Measurements from ENCODE around the gene PIK3R5. TPM values are rescaled to one million over a fixed set of nuclear protein-coding genes. Genes with fewer than 3 reads are reported as not detected.

Gene PIK3R5
- total and polyA plus RNA-seq, 12 donors, result 0.66 to 10.1 (median 2.2) TPM

DNA sequence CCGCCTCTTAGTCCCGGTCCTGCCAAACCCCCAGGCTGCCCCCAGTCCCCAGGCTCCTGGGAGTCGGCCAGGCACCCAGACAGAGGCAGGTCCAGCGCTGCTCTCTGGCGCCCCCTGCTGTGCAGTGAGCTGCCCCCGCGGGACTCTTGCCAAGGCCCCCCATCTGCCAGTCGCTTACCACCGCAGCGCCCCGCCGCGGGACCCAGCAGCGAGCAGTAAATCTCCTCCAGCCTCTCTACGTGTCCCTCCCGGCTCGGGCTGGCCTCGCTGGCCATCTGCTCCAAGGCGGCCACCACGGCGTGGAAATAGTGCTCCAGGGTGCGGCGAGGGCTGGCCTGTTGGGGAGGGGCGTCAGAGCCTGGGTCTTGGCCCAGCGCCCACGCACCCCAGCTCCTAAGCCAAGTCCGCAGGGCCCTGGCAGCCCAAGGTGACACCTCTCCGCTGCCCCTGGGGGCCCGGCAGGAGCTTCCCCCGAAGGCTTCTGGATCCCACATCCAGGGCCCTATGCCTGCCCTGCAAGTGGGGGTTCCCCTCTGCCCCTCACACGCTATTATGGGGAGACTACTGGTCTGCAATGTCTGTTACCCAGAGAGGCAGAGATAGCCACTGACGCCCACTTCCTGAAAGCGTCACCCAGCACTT lies 132.7 kb downstream of the PIK3R5 start:
- peak in 1 of 2 donors; percentile 31 for DNase-seq
- H3K4me1 ChIP-seq, result peaks cover 0 to 5% (median 0%) of the 10 kb centered on the region in 9 donors
- no peak overlapping the region for H3K4me3 ChIP-seq
- 42 to 48% methylated on average over 33 of the region's 33 CpGs for WGBS, 2 donors
- peaks cover 0 to 15% (median 7%) of the 10 kb centered on the region in 7 donors for H3K27me3 ChIP-seq
- peaks cover 0 to 24% (median 0%) of the 10 kb centered on the region in 9 donors for H3K36me3 ChIP-seq
- intact Hi-C loops (cut with DNase I), result no loop called here
- no peaks in the 10 kb centered on the region for H3K9me3 ChIP-seq
- H3K27ac ChIP-seq, result no peak overlapping the region
- peak in 2 of 8 donors; percentile 15 to 35 for ATAC-seq
- TF ChIP-seq CTCF (IDR thresholded peaks at IDR 0.05), result peak in 8 of 9 donors; percentile 13 to 63 (median 48)

GRCh38 chr17:8831234-8831849 lies 134.2 kb downstream of the PIK3R5 start:
- no peaks in the 10 kb centered on the region for H3K4me1 ChIP-seq
- no peaks in the 10 kb centered on the region for H3K9me3 ChIP-seq
- DNase-seq (no peak), ATAC-seq (peak in 1 of 8 donors; percentile 8)
- WGBS, 2 donors, result 93 to 94% methylated on average over 7 of the region's 7 CpGs
- TF ChIP-seq CTCF (IDR thresholded peaks at IDR 0.05), result no peak
- no peak overlapping the region for H3K27ac ChIP-seq
- peaks cover 0 to 16% (median 7%) of the 10 kb centered on the region in 7 donors for H3K27me3 ChIP-seq
- H3K36me3 ChIP-seq, result peaks cover 0 to 24% (median 0%) of the 10 kb centered on the region in 9 donors
- no peak overlapping the region for H3K4me3 ChIP-seq
- intact Hi-C loops (cut with DNase I), result no loop called here

- DNase-seq (no peak), ATAC-seq (no peak)
- H3K27me3 ChIP-seq, result peaks cover 0 to 16% (median 7%) of the 10 kb centered on the region in 7 donors
- no peaks in the 10 kb centered on the region for H3K4me1 ChIP-seq
- H3K9me3 ChIP-seq, result peaks cover 0 to under 1% (median 0%) of the 10 kb centered on the region in 11 donors
- no peak overlapping the region for H3K27ac ChIP-seq
- WGBS, 2 donors, result 85 to 86% methylated on average over 10 of the region's 10 CpGs
- intact Hi-C loops (cut with DNase I), result no loop called here
- no peak overlapping the region for H3K4me3 ChIP-seq
- peaks cover 0 to 18% (median 0%) of the 10 kb centered on the region in 9 donors for H3K36me3 ChIP-seq
- TF ChIP-seq CTCF (IDR thresholded peaks at IDR 0.05), result no peak
Observed at GRCh38 chr17:8830141-8830540, 135.4 kb downstream of the PIK3R5 start.

- ATAC-seq, result no peak
Observed at GRCh38 chr17:8829036-8829941, 136.2 kb downstream of the PIK3R5 start.

More at GRCh38 chr17:8829036-8829941, 136.2 kb downstream of the PIK3R5 start:
- no peak overlapping the region for H3K4me3 ChIP-seq
- H3K9me3 ChIP-seq, result peaks cover 0 to 9% (median 0%) of the 10 kb centered on the region in 11 donors
- no peak for DNase-seq
- H3K4me1 ChIP-seq, result no peaks in the 10 kb centered on the region
- intact Hi-C loops (cut with DNase I), result no loop called here
- peaks cover 0 to 14% (median 0%) of the 10 kb centered on the region in 9 donors for H3K36me3 ChIP-seq
- no peak for TF ChIP-seq CTCF (IDR thresholded peaks at IDR 0.05)
- WGBS, 2 donors, result 91 to 93% methylated on average over 16 of the region's 16 CpGs
- H3K27ac ChIP-seq, result no peak overlapping the region
- H3K27me3 ChIP-seq, result peaks cover 0 to 16% (median 7%) of the 10 kb centered on the region in 7 donors
